HepG2 (cell line): ENCODE results near the gene LILRB5. TPM values are rescaled to one million over a fixed set of nuclear protein-coding genes. Genes with fewer than 3 reads are reported as not detected.

ENCODE experiments used
- ATAC-seq: fragments of 200-7000 bp; cut with Tn5 transposase; 3 replicates; pipeline ENCODE4 v1.9.1; 2020; ENCODE audit warnings: mild to moderate bottlenecking, moderate library complexity
- BruUV-seq: library from RNA; stranded (reverse); fragments of 400-500 nt; replicated peaks from 2 replicates; lab custom pipeline; 2021; lab: Mats Ljungman, UMichigan
- CTCF ChIA-PET: fragments of 300-600 bp; formaldehyde crosslinking; extraction: SDS; loops from one replicate; lab custom pipeline; 2021; ENCODE audit warnings: low total read pairs, inconsistent platforms, low intra/inter-chr PET ratio; lab: Yijun Ruan, JAX
- POLR2A ChIA-PET: fragments of 350-600 bp; sonication (Branson Sonifier 250); formaldehyde crosslinking; loops from one replicate; lab custom pipeline; 2020; ENCODE audit warnings: antibody characterized with exemption, inconsistent platforms; lab: Yijun Ruan, JAX
- DNase-seq: peaks from one replicate; pipeline ENCODE4 v3.0.0-alpha.2; 2015; ENCODE audit warnings: low spot score
- FAIRE-seq: peaks from 3 replicates; lab custom pipeline; 2011; peaks lifted over from hg19 to GRCh38; lab: Jason Lieb, UNC
- H2AFZ ChIP-seq: one replicate; pipeline ENCODE4 v1.6.1; 2011; ENCODE audit warnings: low read length, inconsistent platforms
- H3K27ac ChIP-seq: fragments of 300-600 bp; 3 replicates; pipeline ENCODE4 v1.8.0; 2011; ENCODE audit warnings: mixed run types, mild to moderate bottlenecking, mixed read lengths, low read length, inconsistent platforms; ENCODE audit not compliant: insufficient read depth; ENCODE audit errors: extremely low read length
- H3K27me3 ChIP-seq, 2 experiments: fragments of 200-600 bp in 1 of 2; 2 replicates in 1 of 2; 3 replicates in 1 of 2; pipeline versions ENCODE4 v1.6.0 to v1.8.0; 2011; ENCODE audit warnings: low read length in 2 of 2, mild to moderate bottlenecking in 2 of 2, moderate library complexity in 2 of 2, inconsistent platforms in 1 of 2; ENCODE audit not compliant: insufficient read depth in 2 of 2, control insufficient read depth in 1 of 2
- H3K36me3 ChIP-seq, 2 experiments: fragments of 200-600 bp in 1 of 2; replicated peaks in 1 of 2; 2 replicates in 1 of 2; 3 replicates in 1 of 2; pipeline versions ENCODE4 v1.5.1 to v1.8.0; 2011; ENCODE audit warnings: low read length in 2 of 2, inconsistent platforms in 1 of 2; ENCODE audit not compliant: insufficient read depth in 2 of 2, control insufficient read depth in 1 of 2
- H3K4me1 ChIP-seq: 2 replicates; pipeline ENCODE4 v1.5.1; 2012; ENCODE audit warnings: low read length, inconsistent platforms; ENCODE audit not compliant: insufficient read depth
- H3K4me2 ChIP-seq: 2 replicates; pipeline ENCODE4 v1.6.0; 2011; ENCODE audit warnings: low read depth, low read length, inconsistent platforms
- H3K4me3 ChIP-seq, 3 experiments: fragments of 200-600 bp in 1 of 3; sonication (generic), shearing (Covaris generic) in 1 of 3; replicated peaks in 1 of 3; 2 replicates each; pipeline ENCODE4 v1.5.1; 2011 to 2016; ENCODE audit warnings: low read length in 3 of 3, inconsistent platforms in 2 of 3, low read depth in 2 of 3, mild to moderate bottlenecking in 2 of 3, control low read depth in 1 of 3, mixed read lengths in 1 of 3; ENCODE audit not compliant: insufficient read depth in 1 of 3
- H3K79me2 ChIP-seq: one replicate; pipeline ENCODE4 v1.6.1; 2011; ENCODE audit warnings: low read length, inconsistent platforms; ENCODE audit not compliant: insufficient read depth
- H3K9ac ChIP-seq: 2 replicates; pipeline ENCODE4 v1.6.0; 2011; ENCODE audit warnings: mild to moderate bottlenecking, low read depth, low read length, inconsistent platforms; ENCODE audit not compliant: insufficient read depth
- H3K9me3 ChIP-seq: 2 replicates; pipeline ENCODE4 v1.5.1; 2012; ENCODE audit warnings: mild to moderate bottlenecking, low read length
- H4K20me1 ChIP-seq: 2 replicates; pipeline ENCODE4 v1.6.0; 2011; ENCODE audit warnings: inconsistent platforms, mild to moderate bottlenecking, low read length, moderate library complexity; ENCODE audit not compliant: insufficient read depth
- CHD4 ChIP-seq: fragments of 200-600 bp; sonication (generic); IDR thresholded peaks from 2 replicates; pipeline ENCODE4 v1.7.0; 2017; ENCODE audit warnings: mild to moderate bottlenecking, low read length, borderline replicate concordance
- CREB3 ChIP-seq: sonication (generic); formaldehyde crosslinking; IDR thresholded peaks from 2 replicates; pipeline ENCODE4 v1.5.0; 2020; ENCODE audit warnings: missing genetic modification reagents
- DMTF1 ChIP-seq: sonication (generic); formaldehyde crosslinking; IDR thresholded peaks from 2 replicates; pipeline ENCODE4 v1.4.0; 2020; ENCODE audit warnings: mild to moderate bottlenecking, missing genetic modification reagents
- NFIC ChIP-seq: IDR thresholded peaks from 2 replicates; pipeline ENCODE4 v1.6.1; 2012; ENCODE audit warnings: mild to moderate bottlenecking, low read length, inconsistent platforms
- PRMT3 ChIP-seq: sonication (generic); formaldehyde crosslinking; IDR thresholded peaks from 2 replicates; pipeline ENCODE4 v1.8.1; 2022; ENCODE audit warnings: low read depth, mild to moderate bottlenecking, moderate library complexity, missing genetic modification reagents, borderline replicate concordance
- SUZ12 ChIP-seq: fragments of 150-350 bp; IDR thresholded peaks from 2 replicates; pipeline ENCODE4 v1.6.1; 2014; ENCODE audit warnings: low read depth, low read length
- ZBTB34 ChIP-seq: sonication (generic); formaldehyde crosslinking; IDR thresholded peaks from 2 replicates; pipeline ENCODE4 v1.8.0; 2022; ENCODE audit warnings: mild to moderate bottlenecking, missing genetic modification reagents
- ZNF775 ChIP-seq: sonication (generic); formaldehyde crosslinking; IDR thresholded peaks from 2 replicates; pipeline ENCODE4 v1.4.0; 2020; ENCODE audit warnings: missing genetic modification reagents, mild to moderate bottlenecking, moderate library complexity, borderline replicate concordance
- ZSCAN25 ChIP-seq: sonication (generic); formaldehyde crosslinking; IDR thresholded peaks from 2 replicates; pipeline ENCODE4 v1.8.0; 2022; ENCODE audit warnings: mild to moderate bottlenecking, missing genetic modification reagents
- WGBS: methylation state at CpG from one replicate; pipeline ENCODE4 v1.1.6; 2017; ENCODE audit warnings: low lambda C conversion rate; 5-methylcytosine and 5-hydroxymethylcytosine counted together
- in situ Hi-C: cut with HindIII; loops from 2 replicates; pipeline ENCODE4 v1.10.0; 2017; ENCODE audit warnings: low pct_unique_long_range_greater_than_20kb; ENCODE audit not compliant: extremely low pct_ligation_motif_present
- intact Hi-C: fragments of 100-400 bp; cut with micrococcal nuclease; formaldehyde crosslinking; loops from one replicate; pipeline ENCODE4 v1.10.0; 2022; ENCODE audit not compliant: unreplicated experiment
- polyA plus RNA-seq, 8 experiments: library from polyadenylated mRNA; depleted of rRNA in 3 of 8; stranded (reverse) in 7 of 8; unstranded in 1 of 8; fragments of >200 nt; fragmentation: Illumina TruSeq in 4 of 8; extraction: Trizol in 4 of 8; gene quantifications; 2 replicates each; pipeline versions ENCODE4 v1.2.1 to v1.2.3, GENCODE V29; 2011 to 2016; ENCODE audit warnings: low read depth in 4 of 8, missing spikeins in 1 of 8, mixed read lengths in 1 of 8; ENCODE audit not compliant: insufficient read depth in 1 of 8
- total RNA-seq, 5 experiments: library from RNA; depleted of rRNA; stranded (reverse); fragments of >200 nt; fragmentation: Illumina TruSeq; extraction: Trizol; gene quantifications; 2 replicates each; pipeline ENCODE4 v1.2.3, GENCODE V29; 2016; ENCODE audit warnings: low read depth in 1 of 5

The LILRB5 gene
- total and polyA plus RNA-seq, 2 of the 13 experiments (the other 11 are each of a cell fraction or from before 2014, with no cell fraction given): not detected

DNA sequence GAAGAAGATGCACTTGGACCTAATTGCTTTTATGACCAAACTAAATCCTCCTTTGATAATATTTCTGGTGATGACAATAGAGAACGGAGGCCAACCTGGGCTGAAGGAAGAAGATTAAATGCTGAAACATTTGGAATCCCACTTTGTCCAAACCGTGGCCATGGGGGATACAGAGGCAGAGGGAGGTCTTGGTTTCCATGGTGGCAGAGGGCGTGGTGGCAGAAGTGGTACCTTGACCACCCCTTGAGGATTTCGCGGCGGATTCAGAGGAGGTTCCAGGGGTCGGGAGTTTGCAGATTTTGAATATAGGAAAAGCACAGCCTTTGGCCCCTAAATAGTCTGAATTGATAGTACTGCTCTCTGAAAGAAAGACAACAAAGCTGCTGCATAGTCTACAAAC lies 27.0 kb downstream of the LILRB5 start:
- no peak for FAIRE-seq
- POLR2A ChIA-PET: interaction anchor here (0.6 kb wide), 1 partner anchor 34 kb away, joined by 5 read pairs; no protein-coding TSS in a partner anchor
- in situ Hi-C loops: no loop called here

More for the DNA sequence above, 27.0 kb downstream of the LILRB5 start:
- H3K4me1 ChIP-seq: peaks cover 11% of the 10 kb centered on the region
- H3K9me3 ChIP-seq: peaks cover 4% of the 10 kb centered on the region; the same call in 1 of the 2 replicates
- no peak overlapping the region for H3K9ac ChIP-seq
- intact Hi-C loops: loop anchor here (2.0 to 5.0 kb wide), 4 partner anchors 19 to 71 kb away; partner anchors contain the start of genes LENG1 and TSEN34
- no peaks in the 10 kb centered on the region for H4K20me1 ChIP-seq
- peaks cover 1 to 19% of the 10 kb centered on the region in 2 experiments; a peak in 3 of 5 replicates for H3K27me3 ChIP-seq
- no peaks in the 10 kb centered on the region for H3K36me3 ChIP-seq
- H2AFZ ChIP-seq: no peak overlapping the region
- CTCF ChIA-PET: interaction anchor here (2.4 kb wide), 1 partner anchor 41 kb away, joined by 7 read pairs; the partner anchor contains the start of gene MBOAT7
- H3K4me3 ChIP-seq: no peak overlapping the region
- no peak overlapping the region for H3K27ac ChIP-seq
- TF ChIP-seq CHD4 (no peak), PRMT3 (CRISPR knock-in tag) (no peak), ZSCAN25 (CRISPR knock-in tag) (no peak), ZBTB34 (CRISPR knock-in tag) (no peak), DMTF1 (CRISPR knock-in tag) (no peak), CREB3 (CRISPR knock-in tag) (no peak), NFIC (no peak), SUZ12 (no peak), ZNF775 (CRISPR knock-in tag) (no peak)
- DNase-seq (no peak), ATAC-seq (no peak)
- H3K4me2 ChIP-seq: no peak overlapping the region
- H3K79me2 ChIP-seq: no peaks in the 10 kb centered on the region
- WGBS: 48% methylated on average over 7 of the region's 7 CpGs
- no TSS peak for BruUV-seq
